NOMO-1 treated with DMSO at 0.1 percent for 48 hours (cell line): ENCODE data around the gene SPSB1.

Experiments used
- DNase-seq: peaks from one replicate; lab custom pipeline; 2025; ENCODE audit not compliant: unreplicated experiment; lab: John Stamatoyannopoulos, UW

The SPSB1 gene

GRCh38 chr1:9258629-9259028, 34.1 kb upstream of the SPSB1 start:
- DNase-seq: no peak

- no peak for DNase-seq
Observed at GRCh38 chr1:9260059-9260766, 32.5 kb upstream of the SPSB1 start.

GRCh38 chr1:9261496-9261895, 31.2 kb upstream of the SPSB1 start:
- no peak for DNase-seq

GRCh38 chr1:9262096-9262986, 30.4 kb upstream of the SPSB1 start:
- no peak for DNase-seq

GRCh38 chr1:9263276-9263855, 29.3 kb upstream of the SPSB1 start:
- no peak for DNase-seq

GRCh38 chr1:9263984-9264872, 28.5 kb upstream of the SPSB1 start:
- no peak for DNase-seq

GRCh38 chr1:9265037-9265436, 27.7 kb upstream of the SPSB1 start:
- DNase-seq: no peak

GRCh38 chr1:9265968-9266367, 26.7 kb upstream of the SPSB1 start:
- no peak for DNase-seq

- no peak for DNase-seq
Observed at GRCh38 chr1:9267352-9267686, 25.4 kb upstream of the SPSB1 start.

- DNase-seq: no peak
Observed at GRCh38 chr1:9267827-9268581, 24.7 kb upstream of the SPSB1 start.

- no peak for DNase-seq
Observed at GRCh38 chr1:9269078-9269501, 23.6 kb upstream of the SPSB1 start.

GRCh38 chr1:9269721-9270120, 23.0 kb upstream of the SPSB1 start:
- DNase-seq: no peak

- DNase-seq: no peak
Observed at GRCh38 chr1:9270290-9270883, 22.3 kb upstream of the SPSB1 start.

- DNase-seq: no peak
Observed at GRCh38 chr1:9271283-9271682, 21.4 kb upstream of the SPSB1 start.

GRCh38 chr1:9271861-9272595, 20.7 kb upstream of the SPSB1 start:
- DNase-seq: no peak

- DNase-seq: no peak
Observed at GRCh38 chr1:9273177-9273576, 19.5 kb upstream of the SPSB1 start.

GRCh38 chr1:9275161-9275560, 17.5 kb upstream of the SPSB1 start:
- DNase-seq: no peak

GRCh38 chr1:9275567-9276034, 17.1 kb upstream of the SPSB1 start:
- DNase-seq: peak; percentile 94

GRCh38 chr1:9278116-9278515, 14.6 kb upstream of the SPSB1 start:
- DNase-seq: no peak
